Neuron (in vitro differentiated cells): ENCODE data around the gene VPREB1.
"Not testable (repeated sequence)": the region's sequence is repeated elsewhere in the genome, so short reads cannot be mapped to it uniquely, and the experiment has no call there.

Experiments used
- H2AFZ ChIP-seq: one replicate; pipeline ENCODE4 v1.6.1; 2013; ENCODE audit warnings: low read depth, mild to moderate bottlenecking, inconsistent platforms, low read length, moderate library complexity
- H3K27me3 ChIP-seq: one replicate; pipeline ENCODE4 v1.6.1; 2013; ENCODE audit warnings: low read length; ENCODE audit not compliant: insufficient read depth
- H3K36me3 ChIP-seq: one replicate; pipeline ENCODE4 v1.6.1; 2013; ENCODE audit warnings: low read length; ENCODE audit not compliant: insufficient read depth
- H3K4me1 ChIP-seq: one replicate; pipeline ENCODE4 v1.6.1; 2013; ENCODE audit warnings: low read length; ENCODE audit not compliant: insufficient read depth
- H3K4me3 ChIP-seq: 2 replicates; pipeline ENCODE4 v1.5.1; 2013; ENCODE audit warnings: mild to moderate bottlenecking, low read length, moderate library complexity
- H3K9me3 ChIP-seq: one replicate; pipeline ENCODE4 v1.6.1; 2013; ENCODE audit warnings: low read length

The VPREB1 gene

GRCh38 chr22:22270036-22270676 is 25.6 kb downstream of the VPREB1 start:
- not testable (repeated sequence) for H3K27me3 ChIP-seq, H3K36me3 ChIP-seq, H2AFZ ChIP-seq, H3K9me3 ChIP-seq, H3K4me3 ChIP-seq, H3K4me1 ChIP-seq

- not testable (repeated sequence) for H3K4me3 ChIP-seq, H3K4me1 ChIP-seq, H3K27me3 ChIP-seq, H2AFZ ChIP-seq, H3K36me3 ChIP-seq, H3K9me3 ChIP-seq
Measured at GRCh38 chr22:22277423-22277822, 32.8 kb downstream of the VPREB1 start.

- H3K27me3 ChIP-seq, H3K4me1 ChIP-seq, H3K9me3 ChIP-seq, H3K36me3 ChIP-seq, H2AFZ ChIP-seq, H3K4me3 ChIP-seq: not testable (repeated sequence)
Measured at GRCh38 chr22:22284962-22285756, 40.6 kb downstream of the VPREB1 start.

- not testable (repeated sequence) for H2AFZ ChIP-seq, H3K27me3 ChIP-seq, H3K9me3 ChIP-seq, H3K4me1 ChIP-seq, H3K36me3 ChIP-seq, H3K4me3 ChIP-seq
Measured at GRCh38 chr22:22286390-22287105, 42.0 kb downstream of the VPREB1 start.

- H3K4me3 ChIP-seq, H3K9me3 ChIP-seq, H2AFZ ChIP-seq, H3K36me3 ChIP-seq, H3K4me1 ChIP-seq, H3K27me3 ChIP-seq: not testable (repeated sequence)
Measured at GRCh38 chr22:22287106-22287626, 42.6 kb downstream of the VPREB1 start.

- not testable (repeated sequence) for H3K4me1 ChIP-seq, H3K4me3 ChIP-seq, H2AFZ ChIP-seq, H3K36me3 ChIP-seq, H3K9me3 ChIP-seq, H3K27me3 ChIP-seq
Measured at GRCh38 chr22:22289666-22290065, 45.1 kb downstream of the VPREB1 start.

GRCh38 chr22:22291129-22291806 is 46.7 kb downstream of the VPREB1 start:
- not testable (repeated sequence) for H3K27me3 ChIP-seq, H3K36me3 ChIP-seq, H3K4me3 ChIP-seq, H2AFZ ChIP-seq, H3K9me3 ChIP-seq, H3K4me1 ChIP-seq

- not testable (repeated sequence) for H3K36me3 ChIP-seq, H3K4me3 ChIP-seq, H3K27me3 ChIP-seq, H3K4me1 ChIP-seq, H2AFZ ChIP-seq, H3K9me3 ChIP-seq
Measured at GRCh38 chr22:22292656-22293055, 48.1 kb downstream of the VPREB1 start.

- H3K4me1 ChIP-seq, H3K4me3 ChIP-seq, H3K9me3 ChIP-seq, H3K36me3 ChIP-seq, H3K27me3 ChIP-seq, H2AFZ ChIP-seq: not testable (repeated sequence)
Measured at GRCh38 chr22:22293436-22293835, 48.9 kb downstream of the VPREB1 start.

- not testable (repeated sequence) for H2AFZ ChIP-seq
Measured at GRCh38 chr22:22294641-22295040, 50.1 kb downstream of the VPREB1 start.

More at GRCh38 chr22:22294641-22295040, 50.1 kb downstream of the VPREB1 start:
- not testable (repeated sequence) for H3K4me1 ChIP-seq, H3K27me3 ChIP-seq, H3K9me3 ChIP-seq, H3K4me3 ChIP-seq, H3K36me3 ChIP-seq
